Dendritic cell treated with granulocyte-macrophage colony-stimulating factor and Interleukin-4, amounts not matched to agents 40 ng/mL and 50 ng/mL, for 4 days (primary cell): ENCODE measurements around the gene NDNF.

Experiments used
- H3K27ac Mint-ChIP-seq: one replicate; pipeline ENCODE4 v1.8.0; 2022; ENCODE audit warnings: mild to moderate bottlenecking, mixed read lengths
- H3K27me3 Mint-ChIP-seq: one replicate; pipeline ENCODE4 v1.8.0; 2022; ENCODE audit warnings: mild to moderate bottlenecking, mixed read lengths
- H3K36me3 Mint-ChIP-seq: one replicate; pipeline ENCODE4 v1.8.0; 2022; ENCODE audit warnings: low read depth, mixed read lengths
- H3K4me1 Mint-ChIP-seq: one replicate; pipeline ENCODE4 v1.8.0; 2022; ENCODE audit warnings: low read depth, mixed read lengths
- H3K4me3 Mint-ChIP-seq: one replicate; pipeline ENCODE4 v1.8.0; 2022; ENCODE audit warnings: mild to moderate bottlenecking, moderate library complexity, mixed read lengths
- H3K9me3 Mint-ChIP-seq: one replicate; pipeline ENCODE4 v1.8.0; 2022; ENCODE audit warnings: mixed read lengths
- intact Hi-C: fragments of 100-400 bp; cut with micrococcal nuclease; formaldehyde crosslinking; loops from one replicate; pipeline ENCODE4 v1.15.0; 2022

The NDNF gene

DNA sequence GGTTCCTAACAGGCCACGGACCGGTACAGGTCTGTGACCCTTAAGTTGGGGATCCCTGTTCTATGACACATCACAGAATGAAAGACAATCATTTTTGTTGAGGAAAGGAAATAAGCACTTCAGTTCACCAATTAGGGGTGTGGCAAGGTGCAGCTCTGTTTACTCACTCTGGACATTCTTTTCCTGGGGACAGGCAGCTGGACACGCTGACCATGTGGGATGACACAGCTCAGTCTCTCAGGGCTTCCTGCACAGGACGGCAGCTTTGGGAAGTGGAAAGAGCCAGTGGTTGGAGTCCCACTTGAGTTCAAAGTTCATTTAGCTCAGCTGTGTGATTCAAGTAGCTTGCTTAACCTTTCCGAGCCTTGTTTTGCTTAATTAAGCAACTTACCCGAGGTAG lies 55.7 kb downstream of the NDNF start:
- intact Hi-C loops = no loop called here
- Mint-ChIP-seq H3K27me3 (no peaks in the 10 kb centered on the region), H3K4me3 (no peak overlapping the region), H3K36me3 (no peaks in the 10 kb centered on the region), H3K27ac (no peak overlapping the region), H3K9me3 (no peaks in the 10 kb centered on the region), H3K4me1 (no peaks in the 10 kb centered on the region)

DNA sequence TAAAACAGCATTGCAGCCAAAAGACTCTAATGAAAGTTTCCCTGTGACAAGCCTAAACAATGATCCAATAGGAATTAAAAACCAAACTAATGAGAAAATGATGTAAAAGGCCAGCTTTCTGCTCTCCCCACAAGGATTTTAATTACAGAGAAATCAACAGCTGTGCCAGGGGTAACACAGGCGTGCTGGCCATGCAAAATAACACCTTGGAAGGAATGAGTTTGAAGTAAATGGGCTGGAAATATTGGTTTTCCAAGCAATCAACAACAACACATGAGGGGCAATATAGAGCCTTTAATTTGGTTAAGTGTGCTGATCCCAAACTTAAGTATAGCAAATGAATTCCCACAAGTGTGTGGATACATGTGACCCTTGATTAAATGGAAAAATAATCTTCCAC lies 56.9 kb downstream of the NDNF start:
- H3K4me3 Mint-ChIP-seq = no peak overlapping the region
- intact Hi-C loops = no loop called here
- no peaks in the 10 kb centered on the region for H3K36me3 Mint-ChIP-seq
- H3K27ac Mint-ChIP-seq = no peak overlapping the region
- H3K4me1 Mint-ChIP-seq = no peaks in the 10 kb centered on the region
- no peaks in the 10 kb centered on the region for H3K9me3 Mint-ChIP-seq
- H3K27me3 Mint-ChIP-seq = no peaks in the 10 kb centered on the region

DNA sequence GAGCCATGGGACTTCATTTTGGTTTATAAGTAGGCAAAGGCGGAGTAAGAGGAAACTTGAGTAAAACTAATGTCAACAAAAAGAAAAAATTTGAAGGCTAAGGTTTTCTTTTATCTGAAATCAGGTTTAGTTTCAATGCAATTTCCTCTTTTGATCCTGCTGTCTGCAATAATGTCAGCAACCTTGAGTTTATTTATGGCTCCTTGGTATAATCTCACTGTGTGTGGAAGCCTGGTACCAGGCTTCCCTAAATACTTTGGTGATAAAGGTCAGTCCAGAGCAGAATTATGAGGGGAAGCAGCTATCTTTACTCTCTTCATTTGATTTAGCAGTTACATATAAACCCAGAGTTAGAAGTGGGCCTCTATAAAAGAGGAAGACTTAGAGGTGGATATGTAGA lies 57.8 kb downstream of the NDNF start:
- Mint-ChIP-seq H3K9me3 (no peaks in the 10 kb centered on the region), H3K4me3 (no peak overlapping the region), H3K36me3 (no peaks in the 10 kb centered on the region), H3K27me3 (no peaks in the 10 kb centered on the region), H3K27ac (no peak overlapping the region), H3K4me1 (no peaks in the 10 kb centered on the region)
- intact Hi-C loops = no loop called here

DNA sequence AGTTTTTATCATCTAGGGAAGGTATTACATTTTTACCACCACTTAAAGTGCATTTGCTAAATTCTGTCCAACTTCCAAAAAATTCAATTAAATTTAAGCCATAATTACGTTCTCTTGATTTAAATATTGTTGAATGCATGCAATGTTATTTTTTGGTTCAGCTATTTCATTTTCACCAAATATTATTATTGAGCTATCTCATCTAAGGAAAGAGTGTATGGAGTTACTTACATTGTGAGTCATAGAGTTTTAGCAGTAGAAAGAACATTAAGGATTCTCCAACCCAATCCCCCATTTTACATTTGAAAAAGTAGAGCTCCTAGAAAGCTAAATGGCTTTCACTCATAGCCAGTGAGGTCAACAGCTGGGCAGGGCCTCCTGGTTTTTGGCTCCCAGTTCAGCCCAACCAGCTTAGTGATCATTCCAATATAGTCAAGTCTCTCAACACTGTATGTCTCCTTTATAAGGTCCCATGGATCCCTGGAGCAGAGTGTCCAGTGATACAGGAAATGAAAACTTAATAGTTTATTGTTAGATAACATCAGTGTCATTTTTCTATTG lies 60.5 kb downstream of the NDNF start:
- Mint-ChIP-seq H3K27me3 (no peaks in the 10 kb centered on the region), H3K4me1 (no peaks in the 10 kb centered on the region), H3K9me3 (no peaks in the 10 kb centered on the region), H3K4me3 (no peak overlapping the region), H3K36me3 (no peaks in the 10 kb centered on the region), H3K27ac (no peak overlapping the region)
- intact Hi-C loops = no loop called here

DNA sequence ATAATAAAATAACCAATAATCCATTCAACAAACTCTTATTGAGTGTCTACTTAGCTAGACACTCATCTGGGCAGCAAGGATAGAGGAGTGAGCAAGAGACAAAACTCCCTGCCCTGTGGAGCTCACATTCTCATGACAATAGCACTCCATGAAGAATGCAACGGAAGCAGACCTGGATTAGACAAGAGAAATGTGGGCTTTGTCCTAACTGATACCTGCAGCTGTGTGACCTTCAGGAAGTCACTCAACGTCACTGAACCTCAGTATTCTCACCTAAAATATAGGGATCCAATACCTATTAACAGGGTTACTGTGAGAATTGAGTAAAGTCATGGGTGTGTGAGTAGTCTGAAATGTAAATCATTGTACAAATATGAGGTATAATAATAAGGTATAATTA lies 61.2 kb downstream of the NDNF start:
- intact Hi-C loops = no loop called here
- H3K4me1 Mint-ChIP-seq = no peaks in the 10 kb centered on the region

DNA sequence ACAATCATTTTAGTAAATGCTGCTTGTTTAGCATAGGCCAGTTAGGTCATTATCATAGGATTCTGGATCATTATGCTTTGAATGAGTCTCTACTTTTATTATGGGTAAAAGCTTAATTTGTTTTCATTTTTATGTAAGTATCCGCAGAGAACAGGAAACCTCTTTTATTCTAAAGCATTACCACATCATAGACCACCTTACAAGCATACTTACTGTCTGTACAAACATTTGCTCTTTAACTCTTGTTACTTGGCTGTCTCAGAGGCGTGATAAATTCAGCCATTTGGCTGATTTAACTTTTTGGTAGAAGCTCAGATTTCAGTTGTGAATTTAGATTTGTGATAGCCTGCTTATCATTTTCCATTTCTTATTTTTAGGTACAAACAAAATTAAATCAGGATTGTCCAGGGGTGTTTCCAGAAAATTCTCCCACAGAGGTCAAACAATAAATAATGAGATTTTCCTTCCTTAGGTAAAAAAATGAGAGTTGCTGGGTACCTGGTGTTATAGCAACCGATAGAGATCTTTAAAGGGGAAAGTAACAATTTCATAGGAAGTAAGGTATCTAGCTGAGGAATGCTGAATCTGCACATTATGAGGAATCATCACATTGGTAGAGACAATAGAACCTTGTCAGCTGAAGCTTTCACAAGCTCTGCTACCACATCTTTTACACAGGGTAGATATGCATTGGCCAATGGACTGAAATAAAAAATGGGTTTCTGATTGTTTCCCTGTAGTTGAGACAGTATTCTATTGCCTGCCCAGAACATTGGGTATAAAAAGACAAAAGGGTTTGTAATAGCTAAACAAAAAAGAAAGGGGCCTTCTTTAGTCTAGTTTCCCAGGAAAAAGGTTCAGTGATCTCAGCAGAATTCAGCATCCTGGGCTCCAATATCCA lies 62.5 kb downstream of the NDNF start:
- Mint-ChIP-seq H3K36me3 (no peaks in the 10 kb centered on the region), H3K9me3 (no peaks in the 10 kb centered on the region), H3K27me3 (no peaks in the 10 kb centered on the region), H3K4me3 (no peak overlapping the region), H3K4me1 (no peaks in the 10 kb centered on the region), H3K27ac (no peak overlapping the region)
- intact Hi-C loops = no loop called here

More for the DNA sequence above, 61.2 kb downstream of the NDNF start:
- no peaks in the 10 kb centered on the region for H3K9me3 Mint-ChIP-seq
- no peaks in the 10 kb centered on the region for H3K27me3 Mint-ChIP-seq
- no peak overlapping the region for H3K4me3 Mint-ChIP-seq
- no peak overlapping the region for H3K27ac Mint-ChIP-seq
- no peaks in the 10 kb centered on the region for H3K36me3 Mint-ChIP-seq

DNA sequence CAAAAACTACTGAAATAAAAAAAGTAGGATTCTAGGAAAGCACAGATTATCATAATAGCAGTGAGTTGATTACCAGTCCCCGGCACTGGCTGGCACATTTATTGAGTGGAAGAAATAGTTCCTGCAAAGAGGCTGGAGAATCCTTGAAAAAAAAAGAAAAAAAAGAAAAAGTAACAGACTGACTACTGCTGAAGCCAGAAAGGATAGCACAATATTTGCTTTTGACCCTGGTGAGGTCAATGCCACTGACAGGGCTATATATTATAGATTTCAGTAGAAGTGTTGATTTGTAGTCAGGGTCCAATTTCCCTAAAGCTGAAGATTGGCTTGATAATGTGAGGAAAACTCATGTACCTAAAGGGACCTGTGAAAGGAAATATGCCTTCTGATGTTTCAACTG lies 64.7 kb downstream of the NDNF start:
- intact Hi-C loops = no loop called here
- Mint-ChIP-seq H3K27ac (no peak overlapping the region), H3K36me3 (no peaks in the 10 kb centered on the region), H3K9me3 (no peaks in the 10 kb centered on the region), H3K27me3 (no peaks in the 10 kb centered on the region), H3K4me1 (no peaks in the 10 kb centered on the region), H3K4me3 (no peak overlapping the region)

DNA sequence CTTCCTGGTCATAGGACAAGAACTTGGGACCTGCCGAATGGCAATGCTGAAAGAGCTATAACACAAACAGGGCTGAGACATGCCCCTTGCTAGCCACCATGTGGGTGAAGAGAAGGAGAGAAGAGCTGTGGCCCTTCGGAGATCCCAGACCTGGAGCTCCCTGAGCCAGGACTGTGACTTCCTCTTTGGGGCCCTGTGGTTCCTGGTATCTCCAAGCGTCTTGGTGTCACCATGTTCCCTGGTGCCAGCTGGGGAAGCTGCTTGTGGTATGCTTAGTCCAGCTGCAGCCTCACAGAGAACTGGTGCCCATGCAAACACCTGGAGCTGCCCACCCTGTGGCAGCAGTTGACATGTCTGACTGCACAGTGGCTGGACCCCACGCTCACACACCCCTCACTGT lies 68.5 kb downstream of the NDNF start:
- H3K27ac Mint-ChIP-seq = no peak overlapping the region
- intact Hi-C loops = no loop called here
- H3K36me3 Mint-ChIP-seq = no peaks in the 10 kb centered on the region
- H3K4me3 Mint-ChIP-seq = no peak overlapping the region
- peaks cover 5% of the 10 kb centered on the region for H3K9me3 Mint-ChIP-seq
- H3K4me1 Mint-ChIP-seq = no peaks in the 10 kb centered on the region
- H3K27me3 Mint-ChIP-seq = no peaks in the 10 kb centered on the region

DNA sequence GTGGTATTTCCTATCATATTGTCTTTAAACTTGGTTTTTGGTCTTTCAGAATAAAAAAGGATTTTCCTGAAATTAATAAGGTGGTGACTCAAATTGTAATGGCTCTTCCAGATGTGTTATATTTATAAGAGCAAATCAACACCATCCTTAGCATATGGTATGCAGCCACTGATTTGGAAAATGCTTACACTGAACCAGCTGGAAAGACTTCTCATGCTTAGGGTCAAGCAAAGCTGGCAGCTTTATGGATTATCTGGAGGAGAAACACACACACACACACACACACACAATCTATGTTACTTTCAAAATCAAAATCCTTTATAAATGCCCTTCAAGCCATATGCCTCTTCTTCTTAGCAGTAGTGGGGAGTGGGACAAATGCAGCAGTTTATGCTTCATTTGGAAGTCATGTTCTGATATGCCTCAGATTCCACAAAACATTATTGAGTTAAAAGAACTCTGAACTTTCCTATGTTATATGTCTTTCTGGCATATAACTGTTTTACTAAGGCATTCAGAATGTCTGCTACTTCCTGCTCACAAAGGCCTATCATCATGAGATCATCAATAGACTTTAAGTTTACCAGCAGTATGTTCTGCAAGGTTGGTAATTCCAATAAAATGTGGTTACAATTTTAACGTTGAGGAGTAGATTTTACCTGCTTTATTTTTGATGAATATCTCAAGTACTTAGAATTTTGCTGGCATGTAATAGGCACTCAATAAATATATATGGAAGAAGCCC lies 76.9 kb downstream of the NDNF start:
- Mint-ChIP-seq H3K4me1 (no peaks in the 10 kb centered on the region), H3K36me3 (no peaks in the 10 kb centered on the region), H3K4me3 (no peak overlapping the region), H3K9me3 (no peaks in the 10 kb centered on the region), H3K27me3 (no peaks in the 10 kb centered on the region), H3K27ac (no peak overlapping the region)
- intact Hi-C loops = no loop called here

DNA sequence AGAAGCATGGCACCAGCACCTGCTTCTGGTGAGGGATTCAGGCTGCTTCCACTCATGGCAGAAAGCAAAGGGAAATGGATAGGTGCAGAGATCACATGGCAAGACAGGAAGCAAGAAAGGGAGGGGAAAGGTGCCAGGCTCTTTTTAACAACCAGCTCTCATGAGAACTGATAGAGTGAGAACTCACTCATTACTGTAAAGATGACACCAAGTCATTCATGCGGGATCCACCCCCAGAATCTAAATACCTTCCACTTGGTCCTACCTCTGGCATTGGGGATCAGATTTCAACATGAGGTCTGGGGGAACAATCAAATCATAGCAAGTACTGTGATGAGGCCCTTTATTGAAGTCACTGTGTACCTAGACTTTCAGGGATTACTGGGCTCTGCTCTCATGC lies 77.8 kb downstream of the NDNF start:
- intact Hi-C loops = no loop called here
- Mint-ChIP-seq H3K27me3 (no peaks in the 10 kb centered on the region), H3K4me3 (no peak overlapping the region), H3K4me1 (no peaks in the 10 kb centered on the region), H3K9me3 (no peaks in the 10 kb centered on the region), H3K36me3 (no peaks in the 10 kb centered on the region), H3K27ac (no peak overlapping the region)

DNA sequence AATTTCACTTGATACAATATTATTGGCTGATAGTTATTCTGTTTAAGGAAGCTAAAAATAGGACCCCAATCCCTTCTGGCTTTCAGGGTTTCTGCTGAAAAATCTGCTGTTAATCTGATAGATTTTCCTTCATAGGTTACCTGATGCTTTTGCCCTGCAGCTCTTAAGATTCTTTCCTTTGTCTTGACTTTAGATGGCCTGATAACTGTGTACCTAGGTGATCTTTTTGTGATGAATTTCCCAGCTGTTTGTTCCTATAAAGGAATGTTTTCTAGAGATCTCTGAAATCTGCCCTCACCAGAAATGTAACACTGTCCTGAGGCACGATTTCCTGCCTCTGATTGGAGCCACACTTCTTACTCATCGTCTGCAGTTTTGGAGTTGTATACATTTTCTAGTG lies 80.5 kb downstream of the NDNF start:
- Mint-ChIP-seq H3K27ac (no peak overlapping the region), H3K4me1 (no peaks in the 10 kb centered on the region), H3K36me3 (no peaks in the 10 kb centered on the region), H3K27me3 (peaks cover 2% of the 10 kb centered on the region), H3K9me3 (no peaks in the 10 kb centered on the region), H3K4me3 (no peak overlapping the region)
- intact Hi-C loops = no loop called here

DNA sequence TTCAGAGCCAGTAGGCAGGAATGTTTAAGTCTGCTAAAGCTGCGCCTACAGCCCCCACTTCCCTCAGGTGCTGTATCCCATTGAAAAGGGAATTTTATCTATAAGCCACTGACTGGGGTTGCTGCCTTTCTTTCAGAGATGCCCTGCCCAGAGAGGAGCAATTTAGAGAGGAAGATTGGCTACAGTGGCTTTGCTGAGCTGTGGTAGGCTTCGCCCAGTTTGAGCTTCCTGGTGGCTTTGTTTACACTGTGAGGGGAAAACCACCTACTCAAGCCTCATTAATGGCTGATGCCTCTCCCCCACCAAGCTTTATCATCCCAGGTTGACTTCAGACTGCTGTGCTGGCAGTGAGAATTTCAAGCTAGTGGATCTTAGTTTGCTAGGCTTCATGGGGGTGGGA lies 82.1 kb downstream of the NDNF start:
- Mint-ChIP-seq H3K27ac (no peak overlapping the region), H3K9me3 (no peaks in the 10 kb centered on the region), H3K36me3 (no peaks in the 10 kb centered on the region), H3K27me3 (peaks cover 2% of the 10 kb centered on the region), H3K4me3 (no peak overlapping the region), H3K4me1 (no peaks in the 10 kb centered on the region)
- intact Hi-C loops = no loop called here
